ENCODE results near the gene ANKRD28.
"Not testable (repeated sequence)": the region's sequence is repeated elsewhere in the genome, so short reads cannot be mapped to it uniquely, and the experiment has no call there.

The ANKRD28 gene

GRCh38 chr3:15778332-15778858 is 19.4 kb downstream of the ANKRD28 start:
- in situ Hi-C loops (cut with MboI; ENCODE audit: low sequenced_read_pairs) = no loop called here

- in situ Hi-C loops (cut with MboI; ENCODE audit: low sequenced_read_pairs) = not testable (repeated sequence)
Measured at GRCh38 chr3:15774931-15775560, 22.7 kb downstream of the ANKRD28 start.

GRCh38 chr3:15771444-15771843 is 26.3 kb downstream of the ANKRD28 start:
- in situ Hi-C loops (cut with MboI; ENCODE audit: low sequenced_read_pairs) = no loop called here

- in situ Hi-C loops (cut with MboI; ENCODE audit: low sequenced_read_pairs) = no loop called here
Measured at GRCh38 chr3:15769256-15769915, 28.4 kb downstream of the ANKRD28 start.

GRCh38 chr3:15768421-15769255 is 29.1 kb downstream of the ANKRD28 start:
- in situ Hi-C loops (cut with MboI; ENCODE audit: low sequenced_read_pairs) = no loop called here

GRCh38 chr3:15766406-15766805 is 31.4 kb downstream of the ANKRD28 start:
- in situ Hi-C loops (cut with MboI; ENCODE audit: low sequenced_read_pairs) = no loop called here

GRCh38 chr3:15758295-15758694 is 39.5 kb downstream of the ANKRD28 start:
- in situ Hi-C loops (cut with MboI; ENCODE audit: low sequenced_read_pairs) = no loop called here

- in situ Hi-C loops (cut with MboI; ENCODE audit: low sequenced_read_pairs) = no loop called here
Measured at GRCh38 chr3:15757824-15758223, 40.0 kb downstream of the ANKRD28 start.

GRCh38 chr3:15756505-15756904 is 41.3 kb downstream of the ANKRD28 start:
- in situ Hi-C loops (cut with MboI; ENCODE audit: low sequenced_read_pairs) = no loop called here

GRCh38 chr3:15755780-15756179 is 42.0 kb downstream of the ANKRD28 start:
- in situ Hi-C loops (cut with MboI; ENCODE audit: low sequenced_read_pairs) = no loop called here

- in situ Hi-C loops (cut with MboI; ENCODE audit: low sequenced_read_pairs) = no loop called here
Measured at GRCh38 chr3:15755181-15755580, 42.6 kb downstream of the ANKRD28 start.

- in situ Hi-C loops (cut with MboI; ENCODE audit: low sequenced_read_pairs) = no loop called here
Measured at GRCh38 chr3:15754047-15754446, 43.7 kb downstream of the ANKRD28 start.

GRCh38 chr3:15753056-15753710 is 44.6 kb downstream of the ANKRD28 start:
- in situ Hi-C loops (cut with MboI; ENCODE audit: low sequenced_read_pairs) = no loop called here

GRCh38 chr3:15750879-15751278 is 46.9 kb downstream of the ANKRD28 start:
- in situ Hi-C loops (cut with MboI; ENCODE audit: low sequenced_read_pairs) = no loop called here

- in situ Hi-C loops (cut with MboI; ENCODE audit: low sequenced_read_pairs) = no loop called here
Measured at GRCh38 chr3:15750143-15750542, 47.6 kb downstream of the ANKRD28 start.

- in situ Hi-C loops (cut with MboI; ENCODE audit: low sequenced_read_pairs) = not testable (repeated sequence)
Measured at GRCh38 chr3:15745896-15746295, 51.9 kb downstream of the ANKRD28 start.

- in situ Hi-C loops (cut with MboI; ENCODE audit: low sequenced_read_pairs) = no loop called here
Measured at GRCh38 chr3:15744176-15744575, 53.6 kb downstream of the ANKRD28 start.

GRCh38 chr3:15743587-15744009 is 54.2 kb downstream of the ANKRD28 start:
- in situ Hi-C loops (cut with MboI; ENCODE audit: low sequenced_read_pairs) = no loop called here

- in situ Hi-C loops (cut with MboI; ENCODE audit: low sequenced_read_pairs) = not testable (repeated sequence)
Measured at GRCh38 chr3:15742236-15742635, 55.5 kb downstream of the ANKRD28 start.

GRCh38 chr3:15738616-15739005 is 59.2 kb downstream of the ANKRD28 start:
- in situ Hi-C loops (cut with MboI; ENCODE audit: low sequenced_read_pairs) = not testable (repeated sequence)

GRCh38 chr3:15731024-15731423 is 66.8 kb downstream of the ANKRD28 start:
- in situ Hi-C loops (cut with MboI; ENCODE audit: low sequenced_read_pairs) = no loop called here

All from HL-60/S4 treated with phorbol 12-myristate 13-acetate at 8.2 ng/mL for 4 days and 3 days (cell line).